NCI-H1417 (cell line): ENCODE data around the gene PNPT1.
"Not testable (repeated sequence)": the region's sequence is repeated elsewhere in the genome, so short reads cannot be mapped to it uniquely, and the experiment has no call there.

ENCODE experiments used
- DNase-seq, 3 experiments: peaks; one replicate each; lab custom pipeline; 2025; lab: John Stamatoyannopoulos, UW

PNPT1 gene

GRCh38 chr2:55596795-55597194 lies 96.8 kb downstream of the PNPT1 start:
- DNase-seq = not testable (repeated sequence)

DNA sequence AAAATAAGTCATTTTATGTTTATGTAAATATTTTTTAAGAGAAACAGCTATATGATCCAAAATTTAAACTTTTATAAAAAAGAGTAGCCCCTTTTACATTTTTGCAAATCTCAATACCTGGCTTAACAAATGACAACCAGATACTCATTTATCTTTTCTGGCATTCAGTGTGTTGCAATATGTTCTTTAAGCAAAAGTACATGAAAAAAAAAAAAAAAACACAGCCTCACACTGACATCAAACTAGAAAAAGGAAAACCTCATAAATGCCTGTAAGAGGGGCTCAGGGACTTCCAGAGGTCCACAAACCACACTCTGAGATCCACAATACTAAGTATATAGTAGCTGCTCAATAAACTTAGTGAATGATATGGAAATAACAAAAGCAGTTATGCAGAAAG lies 98.1 kb downstream of the PNPT1 start:
- no peak for DNase-seq

DNA sequence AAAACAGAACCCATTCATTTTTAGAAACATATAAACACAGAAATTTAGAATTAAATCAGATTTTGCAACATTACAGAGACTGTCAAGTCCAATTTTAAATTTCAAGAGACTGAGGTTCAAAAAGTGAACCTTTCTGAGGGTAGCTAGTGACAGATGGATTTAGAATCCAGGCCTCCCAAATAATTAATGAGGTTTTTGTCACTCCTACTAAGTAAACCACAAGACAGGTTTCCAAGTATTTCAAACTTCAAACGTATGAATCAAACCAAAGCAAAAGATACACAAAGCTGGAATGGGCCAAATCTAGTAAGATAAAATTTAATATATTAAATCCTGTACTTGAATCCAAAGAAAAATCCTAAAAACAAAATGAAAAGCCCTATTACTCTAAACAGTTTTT lies 101.5 kb downstream of the PNPT1 start:
- no peak for DNase-seq

- DNase-seq = peak in 1 of 3 experiments; percentile 18
These were observed 102.7 kb downstream of the PNPT1 start for GRCh38 chr2:55590810-55591440.

- DNase-seq = no peak
These were observed 108.1 kb downstream of the PNPT1 start for GRCh38 chr2:55585451-55586080.
